HFF-Myc (cell line): ENCODE results near the gene FIZ1.

ENCODE experiments used
- DNase-seq: peaks from one replicate; pipeline ENCODE4 v3.0.0-alpha.2; 2011; ENCODE audit warnings: low read depth; ENCODE audit errors: extremely low read depth
- H3K4me3 ChIP-seq: replicated peaks from 2 replicates; pipeline ENCODE4 v1.5.1; 2011; ENCODE audit warnings: low read depth, mild to moderate bottlenecking, control low read depth, low read length
- CTCF ChIP-seq: IDR thresholded peaks from 2 replicates; pipeline ENCODE4 v1.5.1; 2012; ENCODE audit warnings: mild to moderate bottlenecking, low read depth, low read length, control low read depth; ENCODE audit errors: missing control alignments

FIZ1 gene

GRCh38 chr19:55546011-55546410 is 53.3 kb downstream of the FIZ1 start:
- H3K4me3 ChIP-seq: no peak overlapping the region
- TF ChIP-seq CTCF: no peak
- DNase-seq: no peak

GRCh38 chr19:55545443-55545842 is 53.9 kb downstream of the FIZ1 start, which contains the start of gene SBK3:
SBK3 (minus strand) TSS chr19:55545543; CDS start chr19:55545543, 0 bp downstream.
- no peak for TF ChIP-seq CTCF
- no peak within 1 kb of the TSS for H3K4me3 ChIP-seq
- DNase-seq: no peak

GRCh38 chr19:55544776-55545439 is 54.4 kb downstream of the FIZ1 start:
- H3K4me3 ChIP-seq: no peak overlapping the region
- no peak for TF ChIP-seq CTCF
- no peak for DNase-seq

- TF ChIP-seq CTCF: no peak
- no peak for DNase-seq
- no peak overlapping the region for H3K4me3 ChIP-seq
Measured at GRCh38 chr19:55544014-55544413, 55.3 kb downstream of the FIZ1 start.

GRCh38 chr19:55543567-55543966 is 55.8 kb downstream of the FIZ1 start:
- H3K4me3 ChIP-seq: no peak overlapping the region
- no peak for TF ChIP-seq CTCF
- DNase-seq: no peak

GRCh38 chr19:55542292-55542855 is 56.9 kb downstream of the FIZ1 start:
- H3K4me3 ChIP-seq: no peak overlapping the region
- TF ChIP-seq CTCF: no peak
- DNase-seq: no peak
